Measurements from ENCODE around the gene ECD. TPM values are rescaled to one million over a fixed set of nuclear protein-coding genes. Genes with fewer than 3 reads are reported as not detected.

Gene ECD

DNA sequence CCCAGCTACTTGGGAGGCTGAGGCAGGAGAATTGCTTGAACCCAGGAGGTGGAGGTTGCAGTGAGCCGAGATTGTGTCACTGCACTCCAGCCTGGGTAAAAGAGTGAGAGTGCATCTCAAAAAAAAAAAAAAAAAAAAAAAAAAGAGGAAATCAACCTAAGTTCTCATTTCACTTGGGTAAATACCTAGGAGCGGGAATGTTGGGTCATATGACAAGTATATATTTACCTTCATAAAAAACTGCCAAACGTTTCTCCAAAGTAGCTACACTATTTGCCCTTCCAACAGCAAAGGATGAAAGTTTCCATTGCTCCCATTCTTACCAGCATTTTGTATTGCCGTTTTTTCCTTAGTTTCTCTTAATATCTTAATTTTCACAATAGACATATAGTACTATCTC is 81.0 kb downstream of the ECD start:
- Histone ChIP-seq H3K4me3 (ENCODE audit: low read length in 2 of 2) (no peak overlapping the region), H2BK15ac (ENCODE audit: low read length) (no peak overlapping the region), H3K27me3 (ENCODE audit: control insufficient read depth in 3 of 3, insufficient read depth in 3 of 3, low read depth in 1 of 3, low read length in 3 of 3) (no peaks in the 10 kb centered on the region), H3K27ac (replicated peaks; ENCODE audit: low read length) (no peak overlapping the region), H3K4me1 (ENCODE audit: control insufficient read depth in 2 of 2, insufficient read depth in 1 of 2, low read depth in 1 of 2, low read length in 2 of 2) (no peaks in the 10 kb centered on the region), H2BK12ac (ENCODE audit: low read length) (no peak overlapping the region), H4K8ac (ENCODE audit: low read depth, low read length) (no peak overlapping the region), H3K36me3 (replicated peaks in 1 of 2; ENCODE audit: control insufficient read depth in 2 of 2, insufficient read depth in 2 of 2, low read length in 2 of 2) (peaks cover 0 to 6% of the 10 kb centered on the region in 2 donors), H3K4ac (ENCODE audit: low read length) (no peak overlapping the region), H2AFZ (ENCODE audit: low read length) (no peak overlapping the region), H2BK5ac (ENCODE audit: low read length) (no peak overlapping the region), H3K14ac (ENCODE audit: low read length) (no peak overlapping the region), H3K9ac (ENCODE audit: low read depth, low read length, poor library complexity) (no peak overlapping the region), H4K91ac (ENCODE audit: low read depth, low read length, poor library complexity) (no peak overlapping the region), H3K9me3 (replicated peaks in 1 of 2; ENCODE audit: control insufficient read depth in 2 of 2, insufficient read depth in 1 of 2, low read depth in 1 of 2, low read length in 2 of 2) (no peaks in the 10 kb centered on the region), H3K79me1 (ENCODE audit: low read depth, low read length) (peaks cover 2% of the 10 kb centered on the region), H3K4me2 (ENCODE audit: insufficient read depth, low read length, poor library complexity, severe bottlenecking) (no peak overlapping the region), H2BK120ac (ENCODE audit: low read depth, low read length) (no peak overlapping the region), H3K23ac (ENCODE audit: low read depth, low read length, poor library complexity) (no peak overlapping the region), H2AK5ac (ENCODE audit: low read depth, low read length) (no peak overlapping the region), H3K18ac (ENCODE audit: low read length) (no peak overlapping the region)
- DNase-seq (ENCODE audit: low spot score) = no peak
- WGBS, 2 donors (ENCODE audit: extremely low coverage in 2 of 2, insufficient read length in 2 of 2, insufficient replicate concordance in 1 of 2) = no CpG with 5 or more reads among the region's 4 CpGs

DNA sequence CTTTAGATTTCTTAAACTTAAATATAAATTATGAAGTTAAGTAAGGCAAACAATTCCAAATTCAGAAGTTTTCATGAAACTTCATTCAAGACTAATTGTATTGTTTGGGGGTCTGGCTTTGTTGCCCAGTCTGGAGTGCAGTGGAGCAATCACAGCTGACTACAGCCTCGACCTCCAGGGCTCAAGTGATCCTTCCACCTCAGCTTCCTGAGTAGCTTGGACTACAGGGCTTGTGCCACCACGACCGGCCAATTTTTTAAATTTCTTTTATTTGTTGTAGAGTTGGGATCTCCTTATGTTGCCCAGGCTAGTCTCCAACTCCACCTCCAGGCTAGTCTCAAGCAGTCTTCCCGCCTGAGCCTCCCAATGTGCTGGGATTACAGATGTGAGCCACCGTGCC is 83.6 kb downstream of the ECD start:
- Histone ChIP-seq H3K27ac (replicated peaks; ENCODE audit: low read length) (no peak overlapping the region), H3K9ac (ENCODE audit: low read depth, low read length, poor library complexity) (no peak overlapping the region), H2AFZ (ENCODE audit: low read length) (no peak overlapping the region), H3K36me3 (replicated peaks in 1 of 2; ENCODE audit: control insufficient read depth in 2 of 2, insufficient read depth in 2 of 2, low read length in 2 of 2) (peaks cover 0 to 14% of the 10 kb centered on the region in 2 donors), H3K79me1 (ENCODE audit: low read depth, low read length) (no peaks in the 10 kb centered on the region), H3K18ac (ENCODE audit: low read length) (no peak overlapping the region), H4K8ac (ENCODE audit: low read depth, low read length) (no peak overlapping the region), H3K9me3 (replicated peaks in 1 of 2; ENCODE audit: control insufficient read depth in 2 of 2, insufficient read depth in 1 of 2, low read depth in 1 of 2, low read length in 2 of 2) (no peaks in the 10 kb centered on the region), H2BK5ac (ENCODE audit: low read length) (no peak overlapping the region), H2BK15ac (ENCODE audit: low read length) (no peak overlapping the region), H3K4ac (ENCODE audit: low read length) (no peak overlapping the region), H2BK12ac (ENCODE audit: low read length) (no peak overlapping the region), H3K4me2 (ENCODE audit: insufficient read depth, low read length, poor library complexity, severe bottlenecking) (no peak overlapping the region), H4K91ac (ENCODE audit: low read depth, low read length, poor library complexity) (no peak overlapping the region), H3K4me1 (ENCODE audit: control insufficient read depth in 2 of 2, insufficient read depth in 1 of 2, low read depth in 1 of 2, low read length in 2 of 2) (no peaks in the 10 kb centered on the region), H3K14ac (ENCODE audit: low read length) (no peak overlapping the region), H2BK120ac (ENCODE audit: low read depth, low read length) (no peak overlapping the region), H3K4me3 (ENCODE audit: low read length in 2 of 2) (no peak overlapping the region), H2AK5ac (ENCODE audit: low read depth, low read length) (no peak overlapping the region), H3K27me3 (ENCODE audit: control insufficient read depth in 3 of 3, insufficient read depth in 3 of 3, low read depth in 1 of 3, low read length in 3 of 3) (no peaks in the 10 kb centered on the region), H3K23ac (ENCODE audit: low read depth, low read length, poor library complexity) (no peak overlapping the region)
- WGBS, 2 donors (ENCODE audit: extremely low coverage in 2 of 2, insufficient read length in 2 of 2, insufficient replicate concordance in 1 of 2) = no CpG with 5 or more reads among the region's 5 CpGs
- DNase-seq (ENCODE audit: low spot score) = no peak

Small RNA genes within 50 kb of the gene (small RNA-seq; reads per million reads assigned to genes)
- gene RF00019 (ENCODE audit: insufficient read depth) (not detected), gene SNORA11F (ENCODE audit: insufficient read depth) (not detected)

Measured in neuronal stem cell (in vitro differentiated cells).